ENCODE results near the gene GPN2.

Gene GPN2

DNA sequence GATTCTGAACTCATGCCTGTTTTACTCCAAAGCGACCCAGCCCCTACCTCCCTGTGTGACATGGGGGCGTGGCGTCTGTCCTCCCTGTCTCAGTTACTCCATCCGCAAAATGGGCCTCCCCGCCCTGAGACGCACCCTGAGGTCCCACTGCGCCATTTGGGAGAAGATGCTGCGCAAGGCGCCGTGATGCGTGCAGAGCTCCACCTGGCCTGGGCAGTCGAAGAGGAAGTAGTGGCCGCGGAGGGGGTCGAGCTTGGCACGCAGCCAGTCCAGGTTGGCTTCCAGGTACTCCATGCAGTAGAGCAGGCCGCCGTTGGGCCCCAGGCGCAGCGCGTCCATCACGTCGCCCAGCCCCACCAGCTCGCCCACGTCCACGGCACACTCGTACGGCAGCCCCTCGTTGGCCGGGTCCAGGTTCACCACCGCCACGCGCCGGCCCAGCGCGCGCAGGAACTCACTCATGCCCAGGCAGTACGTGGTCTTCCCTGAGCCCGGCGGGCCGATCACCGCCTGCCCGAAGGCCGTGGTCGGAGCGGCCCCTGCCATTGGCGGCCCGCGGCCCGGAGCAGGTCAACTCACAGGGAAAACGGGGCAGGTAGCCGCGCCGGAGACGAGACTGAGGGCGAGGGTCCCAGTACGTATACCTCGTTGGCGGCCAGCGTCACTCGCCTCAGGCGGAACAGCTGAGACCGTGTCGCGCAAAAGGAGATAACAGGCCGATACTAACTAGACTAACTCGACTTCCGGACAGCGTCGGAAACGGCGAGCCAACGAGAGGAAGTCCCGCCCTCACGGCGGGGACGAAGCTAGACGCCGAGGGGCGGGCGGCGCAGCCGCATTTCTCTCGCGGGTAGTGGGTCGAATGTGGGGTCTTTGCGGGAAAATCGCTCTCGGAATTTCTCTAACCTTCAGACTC lies at the start of gene GPN2:
Gene GPN2, minus strand, starts transcription at position 733 of the 916 bp plus-strand sequence. Its CDS starts 187 bp downstream, at position 546.
- H3K4me3 ChIP-seq (ENCODE audit: low read depth, low read length) = peak within 1 kb of the TSS; percentile 80
- TF ChIP-seq CTCF (IDR thresholded peaks at IDR 0.05; ENCODE audit: insufficient read depth, low read depth, low read length, missing control alignments) = no peak
- peak; percentile 88 for DNase-seq (ENCODE audit: low read depth)

DNA sequence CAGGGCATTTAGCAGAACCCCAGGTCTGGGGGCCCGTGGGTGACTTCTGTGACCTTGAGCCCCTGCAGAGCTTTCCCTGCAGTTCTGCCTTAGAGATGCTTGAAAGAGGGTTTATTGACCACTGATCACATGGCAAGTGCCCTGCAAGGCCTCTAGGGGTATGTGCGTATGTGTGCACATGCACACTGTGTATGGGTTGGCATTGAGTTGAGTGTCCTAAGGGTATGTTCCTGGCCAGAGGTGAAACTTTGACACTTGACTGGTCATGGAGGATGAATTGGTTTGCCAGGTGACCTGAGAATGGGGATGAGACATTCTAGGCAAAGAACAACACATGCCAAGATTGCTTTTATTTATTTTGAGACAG lies 48.6 kb upstream of the GPN2 start:
- no peak for TF ChIP-seq CTCF (IDR thresholded peaks at IDR 0.05; ENCODE audit: insufficient read depth, low read depth, low read length, missing control alignments)
- H3K4me3 ChIP-seq (ENCODE audit: low read depth, low read length) = no peak overlapping the region
- no peak for DNase-seq (ENCODE audit: low read depth)

DNA sequence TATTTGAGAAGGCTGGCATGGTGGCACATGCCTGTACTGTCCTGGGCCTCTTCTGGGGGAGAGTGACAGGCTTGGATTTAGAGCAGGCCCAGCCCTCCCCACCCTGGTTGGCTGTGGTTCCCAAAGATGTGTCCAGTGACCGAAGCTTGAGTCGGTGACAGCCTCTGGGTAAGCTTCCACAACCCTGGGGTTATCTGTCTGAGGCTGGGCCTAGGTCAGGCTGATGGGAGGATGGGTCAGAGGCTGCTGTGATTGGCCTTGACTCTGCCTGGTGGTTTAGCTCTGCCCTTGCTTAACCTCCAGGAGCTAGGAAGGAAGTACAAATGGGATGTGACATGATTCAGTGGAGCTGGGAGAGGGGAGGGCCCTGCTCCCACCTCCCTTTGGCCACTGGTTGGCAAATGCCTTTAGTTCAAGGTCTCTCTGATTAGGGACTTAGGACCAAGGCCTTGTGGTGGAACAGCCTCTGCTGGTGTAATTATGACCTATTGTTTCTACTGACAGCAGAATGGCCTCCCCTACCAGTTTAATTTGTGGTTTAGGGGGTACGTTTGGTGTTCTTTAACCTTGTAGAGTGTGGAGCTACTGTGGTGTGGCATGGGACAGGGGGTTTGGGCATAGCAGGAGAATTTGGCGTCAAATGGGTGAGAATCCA lies 48.0 kb upstream of the GPN2 start:
- H3K4me3 ChIP-seq (ENCODE audit: low read depth, low read length) = no peak overlapping the region
- DNase-seq (ENCODE audit: low read depth) = no peak
- no peak for TF ChIP-seq CTCF (IDR thresholded peaks at IDR 0.05; ENCODE audit: insufficient read depth, low read depth, low read length, missing control alignments)

GRCh38 chr1:26936823-26937222 lies 46.7 kb upstream of the GPN2 start:
- TF ChIP-seq CTCF (IDR thresholded peaks at IDR 0.05; ENCODE audit: insufficient read depth, low read depth, low read length, missing control alignments) = no peak
- DNase-seq (ENCODE audit: low read depth) = no peak
- H3K4me3 ChIP-seq (ENCODE audit: low read depth, low read length) = no peak overlapping the region

GRCh38 chr1:26932531-26932930 lies 42.4 kb upstream of the GPN2 start:
- H3K4me3 ChIP-seq (ENCODE audit: low read depth, low read length) = no peak overlapping the region
- no peak for TF ChIP-seq CTCF (IDR thresholded peaks at IDR 0.05; ENCODE audit: insufficient read depth, low read depth, low read length, missing control alignments)
- peak; percentile 60 for DNase-seq (ENCODE audit: low read depth)

DNA sequence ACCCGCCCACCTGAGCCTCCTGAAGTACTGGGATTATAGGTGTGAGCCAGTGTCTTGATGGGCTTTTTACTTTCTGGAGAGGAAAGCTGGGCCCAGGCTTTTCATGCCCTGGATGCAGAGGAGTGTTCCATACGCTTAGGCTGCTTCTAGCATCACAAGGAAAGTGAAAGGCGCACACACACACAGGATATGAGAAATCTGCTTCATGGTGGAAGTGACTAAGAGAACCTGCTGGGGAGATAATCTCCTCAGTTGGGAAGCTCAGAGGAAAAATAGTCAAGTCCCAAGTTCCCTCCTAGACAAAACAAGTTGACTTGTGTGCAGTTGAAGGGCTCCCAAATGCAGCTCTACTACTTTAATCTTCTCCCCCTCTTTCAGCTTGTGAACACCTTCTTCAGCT lies 33.6 kb upstream of the GPN2 start:
- no peak for DNase-seq (ENCODE audit: low read depth)
- no peak overlapping the region for H3K4me3 ChIP-seq (ENCODE audit: low read depth, low read length)
- TF ChIP-seq CTCF (IDR thresholded peaks at IDR 0.05; ENCODE audit: insufficient read depth, low read depth, low read length, missing control alignments) = no peak
